Middle frontal gyrus (tissue), 1 donor: ENCODE results near the gene MAML3.
"Not testable (repeated sequence)": the region's sequence is repeated elsewhere in the genome, so short reads cannot be mapped to it uniquely, and the experiment has no call there.

Experiments used
- DNase-seq: peaks from one replicate; pipeline ENCODE4 v3.0.0-alpha.2; 2015; ENCODE audit warnings: low spot score; ENCODE audit errors: extremely low spot score

Gene MAML3

DNA sequence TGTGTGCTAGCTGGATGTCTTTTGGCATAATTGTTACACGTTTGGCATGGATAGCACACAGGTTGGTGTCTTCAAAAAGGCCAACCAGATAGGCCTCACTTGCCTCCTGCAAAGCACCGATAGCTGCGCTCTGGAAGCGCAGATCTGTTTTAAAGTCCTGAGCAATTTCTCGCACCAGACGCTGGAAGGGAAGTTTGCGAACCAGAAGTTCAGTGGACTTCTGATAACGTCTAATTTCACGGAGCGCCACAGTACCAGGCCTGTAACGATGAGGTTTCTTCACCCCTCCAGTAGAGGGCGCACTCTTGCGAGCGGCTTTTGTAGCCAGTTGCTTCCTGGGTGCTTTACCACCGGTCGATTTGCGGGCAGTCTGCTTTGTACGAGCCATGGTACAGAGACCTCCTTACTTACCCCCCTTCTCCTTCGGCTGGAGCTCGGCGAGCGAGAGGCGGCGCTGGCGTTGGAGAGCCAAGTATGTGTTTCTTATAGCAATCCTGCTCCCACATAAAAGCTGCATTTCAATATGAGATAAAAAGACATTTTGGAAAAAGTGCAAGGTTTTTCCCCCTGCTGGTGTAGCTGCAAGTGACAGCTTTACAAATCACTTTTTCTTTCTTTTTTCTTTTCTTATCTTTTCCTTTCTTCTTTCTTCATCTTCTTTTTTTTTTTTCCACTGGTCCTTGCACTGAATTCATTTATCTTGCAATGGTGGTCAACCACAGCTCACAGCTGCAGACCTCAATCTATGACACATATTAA is 455.6 kb downstream of the MAML3 start:
- DNase-seq: not testable (repeated sequence)

DNA sequence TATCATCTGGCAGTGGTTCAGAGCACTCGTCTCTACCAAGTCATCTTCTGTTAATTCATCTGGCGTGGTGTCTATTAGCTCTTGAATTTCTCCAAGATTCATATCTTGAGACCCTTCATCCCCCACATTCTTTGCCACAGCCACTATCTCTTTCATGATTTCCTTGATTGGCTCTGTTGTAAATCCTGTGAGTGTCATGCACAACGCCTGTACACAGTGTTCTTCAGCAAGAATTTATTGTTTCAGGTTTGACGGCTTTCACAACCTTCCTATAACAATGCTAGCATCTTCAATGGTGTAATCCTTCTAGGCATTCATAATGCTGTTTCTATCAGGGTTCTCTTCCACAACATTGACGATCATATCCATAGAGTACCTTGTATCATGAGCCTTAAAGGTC is 457.5 kb downstream of the MAML3 start:
- no peak for DNase-seq

DNA sequence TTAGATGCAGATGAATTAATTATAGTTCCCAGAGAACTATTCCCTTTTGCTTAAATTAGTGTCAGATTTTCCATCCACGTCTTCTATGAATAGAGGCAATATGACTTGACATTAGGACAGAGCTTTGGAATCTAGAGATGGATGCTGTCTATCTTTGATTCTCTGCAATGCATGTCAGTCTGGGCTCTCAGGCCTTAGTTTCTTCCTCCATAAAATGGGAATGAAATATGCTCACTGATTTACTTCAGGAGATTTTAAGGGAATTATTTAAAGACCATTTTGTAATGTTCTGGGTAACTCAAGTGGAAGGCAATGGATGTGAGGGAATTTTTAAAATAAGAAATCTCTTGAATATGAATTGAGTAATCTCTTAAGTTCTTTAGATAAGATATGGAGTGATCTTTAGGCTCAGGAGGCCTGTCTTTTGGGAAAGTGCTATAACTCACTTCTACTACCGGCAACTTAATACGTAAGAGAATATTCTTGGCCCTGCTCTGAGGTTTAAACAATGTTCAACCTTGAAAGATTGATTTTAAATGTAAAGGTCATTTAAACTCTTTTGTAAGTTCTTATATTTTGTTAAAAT is 459.4 kb downstream of the MAML3 start:
- no peak for DNase-seq

DNA sequence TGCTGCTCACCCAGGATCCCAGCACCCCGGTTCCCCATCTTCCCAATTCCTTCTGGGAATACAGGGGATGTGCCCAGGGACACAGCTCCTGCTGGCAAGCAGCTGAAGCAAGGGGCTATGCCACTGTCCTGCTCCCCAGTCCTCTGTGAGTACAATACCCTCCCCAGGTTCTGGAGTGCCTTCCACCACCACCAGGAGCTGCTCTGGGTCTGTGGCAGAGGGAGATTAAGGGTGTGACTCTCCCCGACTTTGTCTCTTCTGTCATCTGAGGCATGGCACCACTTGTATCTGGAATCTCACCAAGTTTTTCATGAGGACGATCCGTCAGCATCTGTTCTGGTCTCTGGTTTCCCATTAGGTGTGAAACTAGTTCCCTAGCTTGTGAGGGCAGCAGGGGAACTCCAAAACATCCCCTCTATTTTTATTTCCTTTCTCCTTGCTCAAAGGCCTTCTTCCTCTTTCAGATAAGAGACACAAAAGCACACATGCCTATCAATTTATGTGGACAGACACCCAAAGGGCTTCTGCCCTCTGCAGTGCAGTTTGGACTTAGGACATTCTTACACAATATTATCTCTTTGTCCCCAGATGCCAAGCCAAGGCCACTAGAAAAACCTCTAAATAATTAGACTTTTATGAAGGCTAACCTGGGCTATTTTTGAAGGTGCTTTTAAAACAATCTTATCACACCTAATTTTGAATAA is 461.5 kb downstream of the MAML3 start:
- DNase-seq: no peak

DNA sequence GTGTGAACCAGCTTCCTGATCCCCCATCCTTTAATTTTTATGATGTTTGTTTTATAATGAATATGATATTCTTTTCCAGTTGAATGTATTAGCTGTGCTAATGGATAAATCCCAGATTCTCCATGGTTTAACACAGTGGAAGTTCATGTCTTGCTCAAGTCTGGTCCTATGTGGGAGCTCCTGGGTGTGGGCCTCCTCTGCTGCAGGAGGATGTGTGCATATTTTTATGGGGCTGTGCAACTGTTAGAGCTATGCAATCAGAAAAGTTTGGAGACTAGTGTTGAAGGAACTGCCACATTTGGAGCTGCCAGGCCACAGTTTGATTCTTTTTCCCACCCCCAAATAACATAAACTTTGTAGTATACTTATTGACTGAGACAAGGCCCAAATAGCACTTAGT is 463.6 kb downstream of the MAML3 start:
- no peak for DNase-seq

DNA sequence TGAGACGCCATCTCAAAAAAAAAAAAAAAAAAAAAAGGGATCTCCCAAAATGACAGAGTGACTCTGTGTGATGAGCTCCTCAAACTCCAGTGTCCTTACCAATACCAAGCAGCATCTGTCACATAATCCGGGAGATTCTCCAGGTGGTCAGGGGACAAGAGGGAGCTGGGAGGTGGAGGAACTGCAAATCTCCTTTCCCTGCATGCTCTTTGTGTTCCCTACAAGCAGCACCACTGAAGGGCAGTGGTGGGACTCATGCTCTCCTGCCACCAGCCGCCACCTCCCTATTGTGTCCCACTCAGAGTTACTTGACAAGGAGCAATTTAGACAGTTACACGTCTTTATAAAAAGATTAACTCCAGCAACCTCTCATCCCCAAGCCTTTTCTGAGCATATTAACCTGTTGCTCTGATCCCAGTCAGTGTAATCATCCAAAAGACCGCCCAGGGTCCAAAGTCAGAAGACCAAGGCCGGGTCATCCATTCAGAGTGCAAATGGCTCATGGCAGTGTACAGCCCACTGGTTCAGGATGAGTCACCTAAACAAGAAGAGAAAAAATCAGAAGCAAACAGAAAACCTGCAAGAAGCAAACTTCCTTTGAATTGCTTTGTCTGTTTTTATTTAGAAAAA is 464.8 kb downstream of the MAML3 start:
- DNase-seq: no peak

DNA sequence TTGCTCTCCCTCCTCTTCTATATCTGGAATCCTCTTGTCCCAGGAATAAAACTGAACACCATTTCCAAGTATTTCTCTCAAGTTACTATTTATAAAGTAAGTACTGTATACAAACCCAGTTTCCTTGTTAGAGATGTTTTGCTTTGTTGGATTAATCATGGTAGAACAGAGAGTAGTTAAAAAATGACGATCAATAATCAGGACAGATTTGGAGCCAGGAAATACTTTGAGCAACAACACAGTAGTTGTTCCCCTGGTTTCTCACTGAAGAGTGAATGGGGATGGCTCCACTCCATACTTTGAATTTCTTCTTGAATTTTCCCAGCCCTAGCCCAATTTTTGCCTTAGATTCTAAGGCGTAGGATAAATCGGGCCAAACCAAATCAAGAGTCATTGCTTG is 467.0 kb downstream of the MAML3 start:
- DNase-seq: no peak

DNA sequence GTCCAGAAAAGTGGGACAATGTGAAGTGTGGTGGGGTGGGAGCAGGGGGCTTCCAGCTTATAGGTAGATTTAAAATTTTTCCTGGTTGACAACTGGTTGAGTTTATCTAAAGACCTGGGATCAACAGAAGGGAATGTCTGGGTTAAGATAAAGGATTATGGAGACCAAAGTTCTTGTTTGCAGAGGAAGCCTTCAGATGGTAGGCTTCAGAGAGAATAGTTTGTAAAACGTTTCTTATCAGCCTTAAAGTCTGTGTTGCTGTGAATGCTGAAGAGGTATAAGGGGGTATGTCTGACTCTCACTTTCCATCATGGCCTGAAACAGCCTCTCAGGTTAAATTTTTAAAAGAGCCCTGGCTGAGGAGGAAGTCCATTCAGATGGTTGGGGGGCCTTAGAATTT is 467.9 kb downstream of the MAML3 start:
- DNase-seq: no peak

DNA sequence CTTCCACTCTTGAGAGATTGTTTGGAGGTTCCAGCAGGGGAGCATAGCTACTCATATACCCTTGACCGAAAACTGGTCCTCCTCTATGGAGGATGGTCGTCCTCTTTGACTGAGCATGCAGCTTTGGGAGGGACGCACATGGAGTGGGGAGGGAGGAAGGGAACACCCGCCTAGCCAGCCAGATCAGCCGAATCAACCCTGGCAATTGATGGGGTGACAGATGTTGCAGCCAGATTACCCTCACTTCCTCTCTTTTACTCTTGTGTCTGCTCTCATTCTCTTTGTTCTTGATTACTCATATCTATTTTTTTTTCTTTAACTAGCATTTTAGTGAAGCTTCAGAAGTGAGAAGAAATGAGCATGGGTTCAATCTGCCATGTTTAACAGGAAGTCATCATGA is 468.8 kb downstream of the MAML3 start:
- DNase-seq: no peak

DNA sequence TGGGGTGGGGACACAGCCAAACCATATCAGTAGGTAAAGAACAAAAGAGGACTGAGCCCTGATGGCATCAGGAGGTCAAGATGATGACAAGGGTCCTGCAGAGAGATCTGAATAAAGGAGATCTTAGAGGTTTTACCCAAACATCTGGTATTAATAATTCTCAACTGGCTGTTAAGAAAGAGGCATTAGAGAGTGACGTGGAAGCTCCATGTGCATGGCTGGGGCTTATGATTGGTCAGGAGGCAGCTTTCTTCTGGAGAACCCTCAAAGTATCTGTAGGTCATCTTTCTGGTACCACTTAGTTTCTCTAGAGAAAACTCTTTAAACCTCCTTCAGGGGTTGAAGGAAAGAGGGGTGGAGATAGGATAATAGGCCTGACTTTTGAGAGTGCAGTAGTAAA is 469.6 kb downstream of the MAML3 start:
- no peak for DNase-seq

DNA sequence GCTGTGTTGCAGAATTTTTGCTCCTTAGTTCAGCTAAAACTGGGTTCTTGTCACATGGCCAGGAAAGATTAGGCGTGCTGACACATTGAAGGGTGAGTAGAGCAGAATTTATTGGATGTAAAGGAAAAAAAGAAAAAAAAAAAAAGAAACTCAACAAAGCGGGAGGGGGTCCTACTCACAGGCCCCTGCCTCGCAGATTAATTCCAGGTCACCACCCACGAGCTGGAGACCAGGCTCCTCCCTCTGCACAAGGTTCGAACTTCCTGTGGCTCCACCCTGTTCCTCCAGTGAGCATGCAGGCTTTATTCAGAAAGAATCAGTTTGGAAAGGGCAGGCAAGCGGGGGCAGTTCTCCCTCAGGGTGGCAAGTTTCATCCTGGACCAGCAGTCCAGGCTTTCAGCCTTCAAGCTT is 471.2 kb downstream of the MAML3 start:
- DNase-seq: no peak

DNA sequence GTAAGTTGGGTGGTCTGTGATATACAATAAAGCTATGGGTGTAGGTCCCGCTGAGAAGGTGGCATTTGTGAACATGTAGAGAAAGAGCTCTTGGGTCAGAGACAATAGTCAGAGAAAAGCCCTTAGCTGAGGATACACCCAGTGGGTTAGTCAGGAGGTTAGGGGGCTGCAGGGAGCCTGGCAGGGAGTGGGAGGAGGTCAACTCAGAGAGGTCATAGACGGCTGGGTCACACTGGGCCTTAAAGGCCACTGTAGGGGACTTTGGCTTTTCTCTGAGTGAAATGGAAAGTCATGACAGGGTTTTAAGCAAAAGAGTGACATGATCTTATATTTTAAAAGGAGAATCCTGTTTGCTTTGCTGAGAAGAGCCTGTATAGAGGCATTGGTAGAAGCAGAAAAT is 471.7 kb downstream of the MAML3 start:
- DNase-seq: no peak

DNA sequence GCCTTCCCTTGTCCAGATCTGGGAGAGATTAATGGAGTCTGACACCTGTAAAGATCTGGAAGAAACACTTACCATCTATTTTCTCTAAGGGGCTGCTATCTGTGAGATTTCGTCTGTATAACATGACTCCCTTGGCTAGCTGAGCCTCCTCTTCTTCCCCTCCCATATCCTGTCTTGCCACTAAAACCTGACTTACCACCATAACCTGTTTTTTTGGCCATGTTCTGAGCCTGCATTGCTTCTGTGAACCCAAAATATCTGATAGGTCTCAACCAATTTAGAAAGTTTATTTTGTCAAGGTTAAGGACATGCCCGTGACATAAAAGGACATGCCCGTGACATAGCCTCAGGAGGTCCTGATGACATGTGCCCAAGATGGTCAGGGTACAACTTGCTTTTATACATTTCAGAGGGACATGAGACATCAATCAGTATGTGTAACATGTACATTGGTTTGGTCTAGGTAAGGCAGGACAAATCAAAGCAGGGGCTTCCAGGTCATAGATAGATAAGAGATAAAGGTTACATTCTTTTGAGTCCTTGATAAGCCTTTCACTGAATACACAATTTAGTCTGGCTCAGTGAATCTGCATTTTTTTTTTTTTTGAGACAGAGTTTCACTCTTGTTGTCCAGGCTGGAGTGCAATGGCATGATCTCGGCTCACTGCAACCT is 476.9 kb downstream of the MAML3 start:
- no peak for DNase-seq

DNA sequence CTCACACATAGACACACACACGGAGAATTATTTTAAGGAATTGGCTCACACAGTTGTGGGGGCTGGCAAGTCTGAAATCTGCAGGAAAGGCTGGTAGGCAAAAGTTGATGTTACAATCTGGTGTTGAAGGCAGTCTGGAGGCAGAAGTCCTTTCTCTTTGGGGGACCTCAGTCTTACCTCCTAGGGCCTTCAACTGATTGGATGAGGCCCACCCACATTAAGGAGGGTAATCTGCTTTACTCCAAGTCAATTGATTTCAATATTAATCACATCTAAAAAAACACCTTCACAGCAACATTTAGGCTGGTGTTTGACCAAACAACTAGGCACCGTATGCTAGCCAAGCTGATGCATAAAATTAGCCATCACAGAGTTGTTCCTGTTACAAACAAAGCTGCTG is 477.6 kb downstream of the MAML3 start:
- DNase-seq: no peak

DNA sequence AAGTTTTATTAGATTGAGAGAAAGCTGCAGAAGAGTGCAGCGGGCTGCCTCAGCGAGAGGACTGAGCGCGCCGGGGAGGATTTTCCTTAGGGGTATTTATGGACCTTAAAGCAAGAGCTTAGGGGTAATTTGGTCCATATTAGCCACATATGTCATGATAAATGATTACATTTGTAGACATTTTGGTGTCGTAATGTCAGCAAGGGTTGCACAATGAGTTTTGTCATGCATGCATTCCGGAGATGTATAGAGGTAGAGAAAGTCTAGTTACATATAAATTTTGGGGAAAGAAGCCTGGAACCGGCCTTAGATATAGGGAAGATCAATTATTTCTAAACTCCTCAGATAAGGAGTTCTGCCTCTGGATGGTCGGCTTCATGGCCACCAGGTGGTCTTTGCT is 478.3 kb downstream of the MAML3 start:
- DNase-seq: no peak

DNA sequence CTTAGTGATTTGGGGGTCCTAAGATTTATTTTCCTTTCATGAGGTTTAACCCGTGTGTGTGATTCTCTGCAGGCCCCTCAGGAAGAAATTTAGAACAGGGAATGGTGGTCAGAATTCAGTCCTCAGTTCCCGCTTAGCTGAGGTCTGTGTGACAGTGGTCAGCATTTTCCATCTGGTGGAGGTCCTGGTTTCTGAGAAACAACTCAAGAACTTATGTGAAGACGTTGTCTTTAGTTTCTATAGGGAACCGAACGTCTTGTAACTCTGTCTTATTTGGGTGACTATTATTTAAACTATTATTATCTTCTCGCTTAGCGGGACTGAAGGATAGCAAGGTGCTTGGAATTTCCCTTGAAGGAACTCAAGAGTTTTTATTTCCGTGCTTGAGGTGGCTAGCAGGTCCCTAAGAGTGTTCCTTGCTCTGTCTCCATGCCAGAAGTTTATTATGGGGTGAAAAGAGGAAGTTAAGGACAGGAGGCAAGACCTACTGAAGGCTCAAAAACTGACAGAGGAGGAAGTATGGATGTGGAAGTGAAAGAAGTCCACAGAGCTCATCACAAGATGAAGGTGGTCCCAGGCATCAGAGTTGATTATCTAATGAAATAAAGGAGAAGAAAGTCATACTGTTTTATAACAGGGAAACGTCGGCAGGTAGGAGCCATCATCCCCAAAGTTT is 479.0 kb downstream of the MAML3 start:
- no peak for DNase-seq

DNA sequence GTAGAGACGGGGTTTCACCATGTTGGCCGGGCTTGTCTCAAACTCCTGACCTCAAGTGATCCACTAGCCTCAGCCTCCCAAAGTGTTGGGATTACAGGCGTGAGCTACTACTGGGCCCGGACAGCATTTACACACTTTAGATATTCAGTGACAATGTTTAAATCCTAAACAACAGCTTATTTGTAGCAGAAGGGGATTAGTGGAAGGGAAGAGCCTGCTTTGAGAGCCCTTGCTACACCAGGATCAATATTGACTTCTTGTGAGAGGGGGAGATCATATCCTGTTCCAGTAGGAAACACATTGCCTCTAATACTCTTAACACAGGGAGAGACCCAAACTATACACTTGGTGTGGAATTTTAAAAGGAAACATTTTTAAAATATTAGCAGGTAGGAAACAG is 481.3 kb downstream of the MAML3 start:
- DNase-seq: no peak

DNA sequence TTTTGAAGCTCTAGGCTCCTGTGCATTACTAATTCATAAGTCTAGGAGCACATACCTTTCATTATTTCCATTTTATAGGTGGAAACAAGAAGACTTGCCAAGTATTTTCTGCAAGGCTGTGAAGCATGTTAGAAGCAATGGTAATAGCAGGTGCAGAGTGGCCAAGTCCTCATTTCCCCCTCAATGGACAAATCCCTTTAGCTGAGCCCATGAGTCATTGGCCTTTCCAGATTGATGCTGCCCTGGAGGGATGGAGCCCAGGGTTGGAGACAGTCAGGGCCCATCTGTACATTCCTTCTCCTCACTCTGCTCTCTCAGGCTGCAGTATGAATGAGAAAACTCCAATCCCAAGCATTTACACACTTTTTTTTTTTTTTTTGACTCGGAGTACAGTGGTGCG is 481.8 kb downstream of the MAML3 start:
- no peak for DNase-seq

DNA sequence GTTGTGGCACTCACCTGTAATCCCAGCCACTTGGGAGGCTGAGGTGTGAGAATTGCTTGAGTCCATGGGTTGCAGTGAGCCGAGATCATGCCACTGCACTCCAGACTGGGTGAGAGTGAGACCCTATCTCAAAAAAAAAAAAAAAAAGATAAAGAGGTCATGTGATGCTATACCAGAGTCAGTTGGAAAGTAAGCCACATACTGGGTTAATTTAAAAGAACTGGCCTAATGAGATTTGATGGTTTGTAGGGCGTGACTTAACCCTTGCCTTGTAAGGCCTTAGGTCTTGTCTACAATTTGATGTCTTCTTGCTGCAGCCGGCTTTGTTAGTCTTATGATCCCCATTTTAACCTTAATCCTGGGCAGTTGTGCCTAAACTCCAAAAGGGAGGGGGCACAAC is 483.2 kb downstream of the MAML3 start:
- no peak for DNase-seq

DNA sequence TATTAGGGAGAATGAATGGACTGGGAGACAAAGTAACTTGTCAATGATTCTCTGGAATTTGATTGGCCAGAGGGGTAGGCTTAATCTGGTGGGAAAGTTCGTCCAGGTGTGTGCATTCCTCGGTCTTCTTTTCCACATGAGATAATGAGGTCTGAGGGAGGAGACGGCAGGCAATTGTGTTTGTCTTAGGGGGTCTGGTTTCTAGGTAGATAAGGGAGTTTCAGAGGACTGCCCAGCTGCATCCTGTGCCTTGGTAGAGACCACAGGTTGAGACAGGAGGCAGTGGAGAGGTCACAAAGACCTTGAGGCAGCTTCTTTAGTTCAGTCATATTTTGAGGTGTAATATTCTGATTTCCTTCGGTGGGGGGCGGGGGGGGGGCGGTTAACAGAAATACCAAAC is 484.1 kb downstream of the MAML3 start:
- DNase-seq: no peak

DNA sequence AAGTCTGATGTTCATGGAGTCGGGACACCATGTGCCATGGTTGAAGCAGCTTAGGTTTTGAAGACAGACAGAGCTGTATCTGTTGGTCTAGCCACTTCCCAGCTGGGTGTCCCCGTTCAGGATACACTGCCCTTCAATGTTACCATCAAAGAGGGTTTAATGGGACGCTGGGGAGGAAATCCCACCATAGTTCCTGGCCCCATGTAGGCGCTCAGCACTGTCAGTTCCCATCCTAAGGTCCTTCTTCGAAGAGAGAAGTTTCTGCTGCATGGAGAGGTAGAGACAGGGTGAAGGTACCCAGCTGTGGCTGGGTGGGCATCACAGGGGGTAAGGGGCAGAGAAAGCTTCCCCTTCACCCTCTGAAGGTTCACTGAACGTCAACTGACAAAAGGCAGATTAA is 484.6 kb downstream of the MAML3 start:
- no peak for DNase-seq
